DOHH2 (cell line): ENCODE results near the gene ESRRB.

ENCODE experiments used
- CTCF ChIP-seq: fragments of 200-600 bp; sonication (generic); IDR thresholded peaks from one replicate; pipeline ENCODE4 v1.5.1; 2014; ENCODE audit warnings: antibody characterized with exemption, mild to moderate bottlenecking, low read depth, low read length; ENCODE audit not compliant: poor library complexity, severe bottlenecking
- EZH2phosphoT487 ChIP-seq: fragments of 200-600 bp; sonication (generic); IDR thresholded peaks from 2 replicates; pipeline ENCODE4 v1.6.1; 2017; ENCODE audit warnings: borderline replicate concordance, mild to moderate bottlenecking, antibody characterized with exemption, low read length, moderate library complexity, mixed read lengths

GRCh38 chr14:76538648-76539008 lies 162.7 kb downstream of the ESRRB start:
- no peak for TF ChIP-seq CTCF
- TF ChIP-seq EZH2phosphoT487, result no peak
